NT2/D1 (cell line): ENCODE results near the gene LCA5L.

Experiments
- SUZ12 ChIP-seq: IDR thresholded peaks from 2 replicates; pipeline ENCODE4 v1.6.1; 2011; ENCODE audit not compliant: insufficient read length, insufficient read depth; ENCODE audit errors: extremely low read depth
- YY1 ChIP-seq: IDR thresholded peaks from 2 replicates; pipeline ENCODE4 v1.6.1; 2011; ENCODE audit not compliant: insufficient read length, insufficient read depth
- ZNF274 ChIP-seq: IDR thresholded peaks from 2 replicates; pipeline ENCODE4 v1.6.1; 2011; ENCODE audit warnings: mild to moderate bottlenecking, low read depth, low read length

DNA sequence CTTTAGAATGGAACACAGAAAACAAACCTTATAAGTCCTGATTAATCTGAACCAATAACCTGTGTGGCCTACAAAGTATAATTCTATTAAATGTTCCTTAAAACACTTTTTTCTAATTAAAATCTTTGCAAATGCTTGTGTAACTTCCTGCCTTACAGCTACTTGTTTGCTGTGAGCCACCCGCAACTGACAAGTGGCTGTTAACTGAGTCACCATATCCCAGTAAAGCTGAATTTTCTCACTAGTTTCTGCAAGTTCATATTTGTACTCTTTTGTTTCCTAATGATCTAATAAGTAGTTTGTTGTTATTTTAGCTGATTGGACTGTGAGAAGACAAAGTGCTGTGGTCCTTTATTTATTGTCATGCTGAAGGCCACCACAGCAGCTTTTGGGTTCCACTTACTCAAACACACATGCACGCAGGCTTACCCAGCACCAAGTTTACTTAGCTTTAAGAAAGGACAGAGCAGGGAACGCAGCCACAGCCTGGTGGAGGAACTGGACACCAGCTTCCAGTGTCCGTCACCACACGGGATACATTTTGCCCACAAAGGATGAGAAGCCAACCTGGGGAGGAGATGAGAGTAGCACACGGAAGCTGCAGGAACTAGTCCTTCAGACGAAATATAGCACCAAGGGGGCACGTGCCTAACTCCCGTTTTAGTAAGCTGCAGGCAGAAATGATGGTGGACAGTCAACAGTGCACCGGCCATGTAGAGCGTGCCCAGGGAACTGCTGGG, 47.8 kb downstream of the LCA5L start:
- no peak for TF ChIP-seq ZNF274
- no peak for TF ChIP-seq SUZ12
- no peak for TF ChIP-seq YY1
